GM19193 (cell line): ENCODE data around the gene DNAJC6.

Experiments used
- POLR2A ChIP-seq: IDR thresholded peaks from 4 replicates; pipeline ENCODE4 v1.6.1; 2011; ENCODE audit not compliant: insufficient read depth, insufficient read length; ENCODE audit errors: extremely low read depth

Gene DNAJC6

DNA sequence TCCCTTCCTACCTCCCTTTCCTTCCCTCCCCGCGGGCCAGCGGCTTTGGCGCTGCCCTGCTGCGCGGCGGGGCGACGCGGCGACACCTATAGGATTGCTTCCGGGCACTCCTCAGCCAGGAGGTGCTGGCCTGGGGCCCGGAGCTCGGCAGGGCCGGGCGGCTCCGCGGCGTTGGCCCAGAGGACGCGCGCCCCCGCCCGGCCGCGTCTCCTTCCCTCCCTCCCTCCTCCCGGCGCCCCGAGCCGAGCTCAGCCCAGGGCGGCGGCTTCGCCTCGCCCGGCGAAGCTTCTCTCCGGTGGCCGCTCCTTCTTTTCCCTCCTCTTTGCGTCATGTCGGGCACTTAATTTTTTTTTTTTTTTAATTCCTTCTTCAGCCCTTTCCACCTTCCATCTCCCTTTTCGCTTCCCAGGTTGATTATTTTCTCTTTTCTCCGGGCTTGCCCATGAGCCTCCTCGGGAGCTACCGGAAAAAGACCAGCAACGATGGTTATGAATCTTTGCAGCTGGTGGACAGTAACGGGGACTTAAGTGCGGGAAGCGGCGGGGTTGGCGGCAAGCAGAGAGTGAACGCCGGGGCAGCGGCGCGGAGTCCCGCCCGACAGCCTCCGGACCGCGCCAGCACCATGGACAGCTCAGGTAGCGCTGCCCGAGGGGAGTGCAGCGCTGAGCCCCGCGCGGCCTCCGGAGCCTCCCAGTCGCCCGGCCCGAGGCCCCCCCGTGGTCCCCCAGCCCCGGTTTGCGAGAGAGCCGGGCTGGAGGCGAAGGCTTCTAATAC is at the start of gene DNAJC6:
Gene DNAJC6 (plus strand): TSS at position 240 of the 774 bp plus-strand sequence. CDS start 203 bp downstream, at position 443.
- no peak for TF ChIP-seq POLR2A

- TF ChIP-seq POLR2A = no peak
These were observed 49.5 kb upstream of the DNAJC6 start for GRCh38 chr1:65259816-65260215.

DNA sequence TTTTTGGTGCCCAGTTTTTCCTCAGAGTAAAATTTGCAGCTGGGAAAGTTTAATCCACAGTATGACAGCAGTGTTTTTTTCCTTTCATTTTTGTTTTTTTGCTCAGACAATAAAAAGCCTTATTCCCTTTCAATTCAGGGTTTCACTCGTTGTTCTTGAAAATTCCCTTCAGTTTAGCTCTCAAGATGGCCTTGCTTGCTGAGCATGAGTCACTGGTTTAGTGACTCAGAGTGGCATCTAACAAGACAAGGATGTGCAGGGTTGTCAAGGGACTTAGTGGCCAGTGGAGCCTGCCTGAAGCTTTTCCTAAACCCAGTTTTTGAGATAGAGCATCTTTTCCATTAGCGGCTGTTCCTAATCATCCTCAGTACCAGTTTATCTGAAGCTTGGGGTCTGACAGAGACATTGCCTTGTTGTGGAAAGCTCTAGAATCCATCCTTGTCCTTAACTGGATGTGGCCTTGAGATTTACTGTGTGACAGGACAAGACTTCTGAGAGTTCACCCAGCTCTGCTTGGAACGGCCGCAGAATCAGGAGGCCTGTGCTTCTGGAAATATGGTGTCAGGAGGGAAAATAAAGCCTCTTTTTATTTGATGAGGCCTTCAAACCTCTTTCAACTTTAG is 48.4 kb upstream of the DNAJC6 start:
- no peak for TF ChIP-seq POLR2A

- TF ChIP-seq POLR2A = no peak
These were observed 46.1 kb upstream of the DNAJC6 start for GRCh38 chr1:65263286-65263685.

DNA sequence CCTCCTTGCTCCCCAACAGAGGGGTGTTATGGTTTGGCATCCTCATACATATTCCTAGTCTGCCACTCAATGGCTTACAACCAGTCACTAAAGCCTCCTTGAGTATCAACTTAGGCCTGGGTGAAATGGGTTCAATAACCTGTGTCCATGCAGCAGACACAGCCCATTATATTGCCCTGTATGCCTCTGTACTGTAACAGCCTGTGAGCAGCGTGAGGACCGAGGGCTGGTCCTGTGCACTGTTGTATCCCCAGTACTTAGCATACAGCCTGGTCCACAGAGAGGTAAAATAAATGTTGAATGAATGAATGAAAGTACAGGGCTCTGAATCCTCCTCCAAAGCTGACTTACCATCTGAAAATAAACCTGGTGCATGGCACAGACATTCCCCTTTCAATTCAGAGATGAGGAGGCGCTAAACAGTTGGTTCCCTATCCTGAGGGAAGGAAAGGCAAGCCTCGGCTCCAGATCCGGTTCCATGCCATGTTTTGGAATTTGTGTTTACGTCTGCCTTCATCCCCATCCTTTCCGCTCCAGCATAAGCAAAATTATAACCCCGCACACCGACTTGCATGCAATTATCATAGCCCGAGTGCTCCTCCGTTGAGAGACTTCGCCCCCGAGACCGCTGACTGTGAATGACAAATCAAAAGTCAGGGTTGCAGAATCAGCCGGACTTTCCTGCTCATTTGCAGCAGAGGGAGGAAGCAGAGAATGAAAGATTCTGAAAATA is 45.0 kb upstream of the DNAJC6 start:
- no peak for TF ChIP-seq POLR2A

DNA sequence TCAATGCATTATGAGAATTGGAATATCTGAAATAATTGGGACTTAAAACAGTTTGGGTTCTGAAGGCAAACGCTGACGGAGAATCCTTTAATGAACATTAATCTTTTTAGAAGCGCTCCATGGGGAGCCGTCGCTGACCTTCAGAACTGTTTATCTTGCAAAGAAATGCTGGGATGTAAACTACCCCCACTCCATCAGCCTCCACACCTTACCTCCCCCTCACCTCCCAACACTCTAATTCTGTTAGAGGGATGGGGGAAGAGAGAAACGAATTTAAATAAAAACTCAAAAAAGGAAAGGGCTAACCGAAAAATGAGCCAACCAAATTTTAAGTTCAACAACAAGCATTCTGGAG is 44.1 kb upstream of the DNAJC6 start:
- TF ChIP-seq POLR2A = no peak

DNA sequence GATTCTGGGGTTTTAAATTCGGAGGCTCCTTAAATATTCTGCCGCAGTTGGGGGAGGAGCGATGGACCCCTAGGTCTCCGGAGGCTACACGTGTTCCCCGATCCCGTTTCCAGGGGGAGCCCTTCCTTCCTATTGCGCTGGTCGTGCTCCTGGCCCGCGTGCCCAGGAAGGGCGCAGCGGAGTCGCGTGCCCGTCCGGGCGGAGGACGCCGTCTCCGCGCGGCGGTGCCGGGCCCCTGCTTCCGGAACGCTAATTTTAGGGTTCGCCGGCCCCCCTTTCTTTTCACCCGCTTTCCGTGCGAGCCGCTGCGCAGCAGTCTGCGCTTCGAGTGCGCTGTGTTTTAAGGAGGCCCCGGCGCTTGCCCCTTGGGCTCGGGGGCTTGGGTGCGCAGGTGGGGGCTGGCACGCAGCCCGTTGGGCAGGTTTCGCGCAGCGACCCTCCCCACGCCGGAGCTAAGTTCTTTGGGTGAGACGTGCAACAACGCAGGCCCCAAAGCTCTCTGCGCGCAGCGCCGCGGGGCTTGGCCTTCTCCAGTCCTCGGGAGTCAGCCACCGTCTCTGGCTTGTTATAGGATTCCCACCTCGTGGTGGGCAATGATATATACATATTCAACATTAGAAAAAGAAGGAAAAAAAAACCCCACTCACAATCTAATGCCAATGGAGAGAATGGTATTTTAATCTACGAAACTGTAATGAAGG is 43.5 kb upstream of the DNAJC6 start:
- no peak for TF ChIP-seq POLR2A

DNA sequence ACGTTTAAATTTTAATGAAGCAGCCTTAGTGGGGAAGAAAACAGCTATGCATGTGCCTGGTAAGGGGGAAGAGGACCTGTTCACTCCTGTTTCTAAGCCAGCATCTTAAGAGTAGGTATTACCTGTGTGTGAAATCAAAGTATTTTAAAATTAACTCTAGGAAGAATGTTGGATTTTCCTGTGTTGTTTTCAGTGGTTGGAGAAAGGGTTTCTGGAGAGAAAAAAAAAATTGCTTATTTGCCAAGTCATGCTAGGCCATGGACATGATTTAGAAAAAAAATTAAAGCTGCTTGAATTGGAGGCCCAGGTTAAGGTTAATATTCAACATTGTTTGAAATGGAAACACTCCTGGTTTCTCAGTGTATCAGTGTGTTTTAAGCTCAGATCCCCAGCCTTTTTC is 42.9 kb upstream of the DNAJC6 start:
- TF ChIP-seq POLR2A = no peak

DNA sequence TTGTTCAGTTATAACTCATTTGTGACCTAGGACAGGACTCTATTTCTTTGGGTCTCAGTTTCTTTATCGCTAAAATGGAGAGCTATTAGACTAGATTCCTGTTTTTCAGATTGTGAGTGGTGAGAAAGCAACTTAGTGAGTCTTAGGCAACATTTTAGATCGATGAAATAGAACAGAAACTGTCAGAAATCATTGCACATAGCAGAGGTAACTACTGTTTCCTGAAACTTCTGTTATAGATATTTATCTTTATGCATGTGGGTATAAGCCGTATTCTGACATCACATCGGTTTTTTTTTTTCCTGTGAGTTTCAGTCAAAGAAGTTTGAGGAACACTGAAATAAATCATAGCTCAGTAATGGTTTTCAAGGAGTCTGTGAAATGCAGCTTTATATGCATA is 42.1 kb upstream of the DNAJC6 start:
- TF ChIP-seq POLR2A = no peak

DNA sequence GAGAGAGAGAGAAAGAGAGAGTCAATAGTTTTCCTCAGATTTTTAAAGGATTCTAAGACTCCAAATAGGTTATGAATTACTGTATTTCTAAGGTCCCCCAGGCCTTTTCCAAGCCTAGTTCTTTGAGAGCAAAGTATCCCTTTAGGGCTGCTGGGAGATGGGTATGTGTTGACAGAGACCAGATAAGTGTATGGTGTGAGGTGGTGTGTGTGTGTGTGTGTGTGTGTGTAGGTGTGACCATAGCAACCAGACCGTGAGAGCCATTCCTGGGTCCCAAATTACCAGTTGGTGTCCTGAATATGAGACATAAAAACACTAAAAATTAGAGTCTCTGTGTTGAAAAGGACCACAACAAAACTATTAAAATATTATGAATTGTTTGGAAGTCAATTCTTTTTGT is 41.7 kb upstream of the DNAJC6 start:
- TF ChIP-seq POLR2A = no peak

GRCh38 chr1:65269612-65270011 is 39.7 kb upstream of the DNAJC6 start:
- no peak for TF ChIP-seq POLR2A

- TF ChIP-seq POLR2A = no peak
These were observed 33.0 kb upstream of the DNAJC6 start for GRCh38 chr1:65276197-65276939.

- no peak for TF ChIP-seq POLR2A
These were observed 31.6 kb upstream of the DNAJC6 start for GRCh38 chr1:65277605-65278347.
